ENCODE results near the gene SERGEF.

Gene SERGEF

GRCh38 chr11:17753153-17753552 lies 259.7 kb downstream of the SERGEF start:
- DNase-seq (ENCODE audit: low read depth in 1 of 2, low spot score in 1 of 2): no peak

GRCh38 chr11:17752144-17752543 lies 260.7 kb downstream of the SERGEF start:
- no peak for DNase-seq (ENCODE audit: low read depth in 1 of 2, low spot score in 1 of 2)

GRCh38 chr11:17751558-17751957 lies 261.3 kb downstream of the SERGEF start:
- no peak for DNase-seq (ENCODE audit: low read depth in 1 of 2, low spot score in 1 of 2)

- no peak for DNase-seq (ENCODE audit: low read depth in 1 of 2, low spot score in 1 of 2)
These were observed 262.1 kb downstream of the SERGEF start for GRCh38 chr11:17750801-17751165.

- no peak for DNase-seq (ENCODE audit: low read depth in 1 of 2, low spot score in 1 of 2)
These were observed 262.6 kb downstream of the SERGEF start for GRCh38 chr11:17750013-17750800.

GRCh38 chr11:17748761-17749721 lies 263.8 kb downstream of the SERGEF start:
- DNase-seq (ENCODE audit: low read depth in 1 of 2, low spot score in 1 of 2): no peak

DNA sequence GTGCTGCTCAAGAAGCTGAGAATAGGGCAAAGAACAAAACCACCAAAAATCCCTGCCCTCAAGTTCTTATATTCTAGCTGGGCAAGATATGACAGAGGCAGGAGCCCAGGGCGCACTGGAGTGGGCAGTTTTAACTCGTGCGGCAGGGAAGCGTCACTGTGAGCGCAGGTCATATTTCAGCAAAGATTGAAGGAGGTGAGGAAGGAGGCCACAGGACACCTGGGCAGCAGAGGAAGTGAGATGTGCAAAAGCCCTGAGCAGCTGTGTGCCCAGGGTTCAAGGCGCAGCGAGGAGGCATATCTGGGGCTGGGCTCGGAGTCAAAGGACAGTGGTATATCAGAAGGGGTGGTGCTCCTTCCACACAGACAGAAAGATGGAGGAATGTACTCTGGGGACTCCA lies 264.8 kb downstream of the SERGEF start:
- DNase-seq (ENCODE audit: low read depth in 1 of 2, low spot score in 1 of 2): no peak

DNA sequence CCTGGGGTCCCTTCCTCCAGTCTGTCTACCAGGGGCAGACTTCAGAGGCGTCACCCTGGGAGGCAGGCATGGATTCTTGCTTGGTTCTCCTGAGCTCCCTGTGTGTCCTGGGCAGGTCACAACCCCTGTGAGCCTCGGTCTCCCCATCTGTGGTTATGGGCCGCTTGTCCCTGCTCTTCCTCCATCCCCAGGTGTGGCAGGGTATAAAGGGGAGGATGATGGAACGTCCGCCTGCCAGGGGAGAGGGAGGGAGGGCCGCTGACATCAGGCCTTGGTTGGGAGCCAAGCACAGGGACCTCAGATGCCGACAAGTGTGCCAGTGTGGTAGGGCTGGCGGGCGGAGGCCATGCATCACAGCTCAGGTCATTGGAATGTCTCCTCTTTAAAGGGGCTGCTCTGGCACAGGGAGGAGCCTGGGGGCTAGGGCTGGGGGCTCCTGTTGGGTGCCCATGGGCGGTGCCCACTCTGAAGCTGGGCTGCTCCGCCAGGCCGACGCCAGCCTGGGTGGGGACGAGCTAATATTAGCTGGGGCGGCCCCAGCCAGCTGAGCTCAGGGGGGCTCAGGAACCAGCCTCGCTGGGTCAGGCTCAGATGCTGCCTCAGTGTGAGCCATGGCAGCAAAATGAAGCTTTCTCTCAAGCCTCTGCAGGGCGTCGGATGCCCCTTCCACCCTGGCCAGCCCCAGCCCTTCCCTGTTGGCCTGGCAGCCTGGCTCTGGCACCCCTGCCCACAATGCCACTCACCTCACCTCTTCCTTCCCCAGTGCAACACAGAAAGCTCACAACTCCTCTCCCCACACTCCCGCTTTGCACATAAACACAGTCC lies 265.5 kb downstream of the SERGEF start:
- DNase-seq (ENCODE audit: low read depth in 1 of 2, low spot score in 1 of 2): no peak

- no peak for DNase-seq (ENCODE audit: low read depth in 1 of 2, low spot score in 1 of 2)
These were observed 266.8 kb downstream of the SERGEF start for GRCh38 chr11:17746096-17746495.

DNA sequence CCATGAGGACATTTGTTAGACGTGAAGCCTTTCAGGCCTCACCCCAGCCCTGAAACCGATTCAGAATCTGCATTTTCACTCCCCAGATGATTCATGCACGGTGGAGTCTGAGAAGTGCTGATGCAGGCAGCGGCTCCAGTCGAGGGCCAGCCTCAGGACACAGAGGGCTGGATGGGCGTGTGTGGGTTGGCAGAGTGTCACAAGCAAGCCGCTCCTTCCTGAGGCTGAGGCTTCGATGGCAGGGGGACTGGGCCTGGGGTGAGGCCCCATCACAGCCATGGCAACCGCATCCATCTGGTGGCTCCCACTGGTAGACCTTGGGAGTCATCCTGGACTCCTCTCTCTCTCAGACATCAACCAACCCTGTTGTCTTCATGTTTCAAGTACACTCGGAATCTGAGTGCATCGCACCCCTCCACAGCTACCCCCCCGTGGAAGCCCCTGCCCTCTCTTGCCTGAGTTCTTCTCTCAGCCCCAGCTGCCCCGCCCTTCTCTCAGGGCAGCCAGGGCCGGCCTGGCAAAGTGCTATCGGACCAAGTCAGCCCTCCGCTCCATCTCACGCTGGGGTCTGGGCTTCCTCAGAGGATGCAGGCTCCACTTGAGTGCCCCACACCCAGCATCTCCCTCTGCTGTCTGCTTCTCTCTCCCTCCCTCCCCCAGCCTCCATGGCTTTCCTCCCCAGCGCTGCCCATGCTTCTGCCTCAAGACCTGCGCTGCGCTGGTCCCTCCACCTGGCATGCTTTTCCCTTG lies 267.6 kb downstream of the SERGEF start:
- no peak for DNase-seq (ENCODE audit: low read depth in 1 of 2, low spot score in 1 of 2)

DNA sequence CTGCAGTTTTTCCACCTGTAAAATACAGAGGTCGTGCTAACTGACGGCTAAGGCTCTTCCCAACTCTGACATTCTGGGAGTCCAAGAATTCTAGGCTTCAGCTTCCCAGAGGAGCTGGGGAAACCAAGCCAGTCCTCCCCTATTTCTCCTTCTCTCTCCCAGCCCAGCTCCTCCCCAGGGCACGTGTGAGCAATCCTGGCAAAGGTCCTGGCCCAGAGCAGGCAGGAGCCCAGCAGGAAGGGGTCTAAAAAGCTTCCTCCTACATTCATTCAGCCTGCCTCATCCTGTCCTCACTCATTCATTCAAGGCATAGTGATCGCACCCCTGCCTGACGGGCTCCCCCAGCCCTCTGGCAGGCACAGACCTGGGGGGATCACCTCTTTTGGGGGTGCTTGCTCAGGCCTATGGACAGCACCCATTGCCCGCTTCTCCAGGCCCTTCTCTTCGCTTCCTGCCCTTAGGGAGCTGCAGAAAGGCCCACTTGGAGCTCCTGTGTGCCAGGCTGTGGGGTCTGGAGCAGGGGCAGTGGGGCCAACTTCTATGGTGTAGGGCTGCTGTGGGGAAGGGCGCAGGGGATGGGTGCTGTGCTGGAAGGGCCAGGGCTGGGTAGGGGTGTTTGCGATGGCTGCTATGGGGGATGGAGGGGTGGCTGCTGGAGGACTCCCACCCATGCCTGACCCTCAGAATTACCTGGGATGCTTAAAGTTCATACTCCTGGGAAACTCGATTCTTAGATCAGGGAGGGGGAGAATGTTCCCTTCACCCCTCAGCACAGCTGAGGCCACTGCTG lies 268.5 kb downstream of the SERGEF start:
- no peak for DNase-seq (ENCODE audit: low read depth in 1 of 2, low spot score in 1 of 2)

DNA sequence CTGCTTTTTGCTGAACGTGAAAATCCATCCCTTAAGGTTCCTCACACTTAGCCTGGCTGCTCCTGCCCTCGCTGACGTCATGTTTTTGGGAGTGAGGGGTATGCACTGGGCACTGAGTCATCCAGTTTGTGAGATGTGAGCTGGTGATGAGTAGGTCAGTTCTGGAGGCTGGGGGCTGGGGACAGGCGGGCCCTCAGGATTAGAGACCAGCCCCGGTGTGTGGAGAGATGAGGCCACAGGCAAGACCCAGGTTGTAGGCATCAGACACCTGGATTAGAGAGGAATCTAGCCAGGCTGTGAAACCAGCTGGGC lies 269.1 kb downstream of the SERGEF start:
- no peak for DNase-seq (ENCODE audit: low read depth in 1 of 2, low spot score in 1 of 2)

DNA sequence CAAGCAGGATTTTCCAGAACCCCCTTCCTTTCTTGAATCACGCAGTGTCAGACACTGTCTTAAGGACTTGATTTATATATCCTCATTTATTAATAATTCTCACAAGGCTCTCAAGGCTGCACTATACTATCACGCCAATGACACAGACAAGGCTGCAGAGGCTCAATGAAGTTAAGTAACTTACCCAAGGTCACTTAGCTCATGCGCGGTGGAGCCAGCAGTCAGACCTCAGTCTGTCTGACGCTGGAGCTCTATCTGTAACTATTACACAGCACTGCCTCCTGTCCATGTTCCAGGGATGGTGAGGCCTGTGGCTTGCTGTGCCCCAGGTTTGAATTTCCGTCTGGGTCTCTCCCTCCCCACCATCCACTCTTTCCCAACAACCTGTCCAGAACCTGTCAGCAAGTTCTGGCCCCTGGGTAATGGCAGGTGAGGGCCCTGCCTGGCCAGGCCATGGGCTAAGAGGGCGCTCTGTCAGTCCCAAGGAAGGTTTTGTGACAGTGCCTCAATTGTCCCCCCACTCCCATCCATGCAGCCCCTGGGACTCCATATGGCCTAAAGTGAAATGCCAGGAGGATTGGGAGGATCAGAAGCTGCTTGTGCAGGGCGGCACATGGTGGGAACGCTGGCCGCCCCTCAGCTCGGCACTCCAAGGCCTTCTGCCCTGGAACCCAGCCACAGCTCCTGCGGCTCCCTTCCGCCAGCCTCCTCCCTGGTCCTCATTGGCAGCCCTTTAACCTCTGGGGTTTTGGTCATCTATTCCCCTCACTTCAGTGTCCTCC lies 269.6 kb downstream of the SERGEF start:
- no peak for DNase-seq (ENCODE audit: low read depth in 1 of 2, low spot score in 1 of 2)

DNA sequence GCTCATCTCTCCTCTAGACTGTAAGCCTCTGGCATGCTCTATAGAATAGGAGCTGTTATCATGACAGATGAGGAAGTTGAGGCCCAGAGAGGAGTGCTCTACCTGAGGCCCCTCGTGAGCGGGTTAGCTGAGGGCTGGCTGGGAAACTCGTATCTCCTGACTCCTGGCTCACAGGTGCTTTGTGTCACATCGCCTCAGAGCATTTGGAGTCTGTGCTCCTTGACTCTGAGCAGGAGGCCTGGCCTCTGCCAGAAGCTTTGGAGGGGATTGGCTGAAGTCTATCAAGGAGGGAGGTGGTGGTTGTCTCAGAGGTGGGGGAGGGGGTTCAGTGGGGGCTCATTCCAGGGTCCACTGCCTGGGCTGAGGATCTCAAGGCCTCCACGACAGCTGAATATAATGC lies 270.8 kb downstream of the SERGEF start:
- no peak for DNase-seq (ENCODE audit: low read depth in 1 of 2, low spot score in 1 of 2)

GRCh38 chr11:17741487-17741886 lies 271.4 kb downstream of the SERGEF start:
- DNase-seq (ENCODE audit: low read depth in 1 of 2, low spot score in 1 of 2): no peak

DNA sequence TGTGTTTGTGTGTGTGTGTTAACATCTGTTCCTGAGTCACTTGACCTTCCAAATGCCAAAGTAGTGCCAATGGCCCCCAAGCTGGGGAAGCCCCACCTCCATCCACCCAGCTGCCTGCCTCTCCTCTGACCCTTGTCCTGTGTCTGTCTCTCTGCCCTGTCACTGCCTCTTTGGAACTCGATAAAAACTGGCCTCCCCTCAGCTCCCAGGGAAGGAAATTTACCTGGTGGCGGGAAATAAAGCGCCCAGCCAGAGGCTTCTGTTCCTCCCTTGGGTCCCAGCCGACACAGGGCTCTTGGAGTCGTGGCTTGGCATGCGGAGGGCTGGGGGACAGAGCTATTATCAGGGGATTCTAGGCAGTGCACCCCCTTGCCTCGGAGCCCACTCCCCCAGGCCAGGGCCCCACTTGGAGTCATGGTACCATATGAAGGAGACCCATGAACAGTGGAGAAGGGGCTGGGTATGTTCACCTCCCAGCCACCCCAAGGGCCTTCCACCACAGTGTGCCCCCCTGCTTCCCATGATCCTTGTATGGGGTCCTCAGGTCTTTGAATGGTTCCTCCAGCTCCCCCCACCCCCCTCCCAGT lies 272.1 kb downstream of the SERGEF start:
- DNase-seq (ENCODE audit: low read depth in 1 of 2, low spot score in 1 of 2): no peak

DNA sequence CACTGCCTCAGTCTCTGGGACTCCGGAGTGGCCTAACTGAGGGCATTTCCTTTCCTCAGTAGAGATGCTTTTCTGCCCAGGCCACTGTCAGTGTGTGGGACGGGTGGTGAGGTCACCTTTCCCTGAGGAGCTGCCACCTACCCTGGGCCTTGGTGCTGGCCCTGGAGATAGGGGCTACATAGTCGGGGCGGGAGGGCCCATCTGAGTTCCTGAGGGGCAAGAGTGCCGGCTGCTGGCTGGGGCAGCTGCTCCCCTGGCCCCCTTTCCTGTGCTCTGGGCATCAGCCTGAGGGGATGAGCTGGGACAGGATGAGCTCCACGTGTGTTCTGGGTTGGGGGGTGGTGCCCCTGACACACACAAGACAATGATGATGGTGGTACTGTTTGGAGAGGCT lies 272.9 kb downstream of the SERGEF start:
- no peak for DNase-seq (ENCODE audit: low read depth in 1 of 2, low spot score in 1 of 2)

DNA sequence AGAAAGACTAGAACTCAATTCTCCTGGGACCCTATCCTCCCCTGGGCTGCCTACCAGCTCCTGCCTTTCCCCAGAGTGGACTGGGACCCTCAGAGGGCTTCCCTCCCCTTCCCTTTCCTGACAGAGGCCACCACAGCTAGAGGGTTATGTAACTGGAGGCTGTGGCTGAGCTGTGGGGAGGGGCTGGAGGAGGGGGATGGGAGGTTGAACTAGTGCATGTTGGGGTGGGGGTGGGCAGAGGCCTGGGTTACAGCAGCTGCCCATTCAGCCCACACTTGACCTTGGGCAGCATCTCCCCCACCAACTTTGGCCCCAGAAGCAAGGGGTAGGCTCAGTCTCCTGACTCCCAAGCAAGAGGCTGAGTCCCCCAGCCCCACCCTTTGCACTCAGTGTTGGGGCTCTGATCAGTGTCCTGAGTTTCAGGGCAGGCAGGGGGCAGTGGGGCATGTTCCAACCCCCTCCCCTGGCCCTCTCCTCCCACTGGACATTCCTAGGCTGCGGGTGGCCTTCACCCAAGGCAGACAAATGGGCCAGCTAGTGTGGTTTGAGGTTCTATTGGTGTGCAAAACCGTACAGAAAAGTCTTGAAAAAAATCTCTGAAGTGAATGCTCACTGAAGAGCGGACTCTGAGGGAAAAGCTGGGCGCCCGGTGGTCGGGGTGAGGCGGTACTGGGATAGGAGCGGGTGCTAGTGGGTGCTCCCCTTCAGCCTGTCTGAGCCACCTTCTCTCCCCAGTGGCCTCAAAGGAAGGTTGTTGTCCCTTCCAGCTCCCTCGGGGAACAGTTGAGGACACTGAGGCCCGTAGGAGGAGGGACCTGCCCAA lies 274.5 kb downstream of the SERGEF start:
- DNase-seq (ENCODE audit: low read depth in 1 of 2, low spot score in 1 of 2): no peak
